Endometrial microvascular endothelial cells (primary cell): ENCODE measurements around the gene TXNRD1. TPM values are rescaled to one million over a fixed set of nuclear protein-coding genes. Genes with fewer than 3 reads are reported as not detected.
"Not testable (repeated sequence)": the region's sequence is repeated elsewhere in the genome, so short reads cannot be mapped to it uniquely, and the experiment has no call there.

Experiments used
- in situ Hi-C: cut with HindIII; loops from 2 replicates; pipeline ENCODE4 v1.10.0; 2017; ENCODE audit warnings: low sequenced_read_pairs, low pct_unique_long_range_greater_than_20kb; ENCODE audit errors: inconsistent ontology term
- total RNA-seq: library from RNA; depleted of rRNA; stranded (reverse); fragments of >200 nt; gene quantifications from one replicate; pipeline ENCODE4 v1.2.3, GENCODE V29; 2015; ENCODE audit errors: inconsistent ontology term

Gene TXNRD1
- total RNA-seq, 1 donor from 2014 or later = 966 TPM

DNA sequence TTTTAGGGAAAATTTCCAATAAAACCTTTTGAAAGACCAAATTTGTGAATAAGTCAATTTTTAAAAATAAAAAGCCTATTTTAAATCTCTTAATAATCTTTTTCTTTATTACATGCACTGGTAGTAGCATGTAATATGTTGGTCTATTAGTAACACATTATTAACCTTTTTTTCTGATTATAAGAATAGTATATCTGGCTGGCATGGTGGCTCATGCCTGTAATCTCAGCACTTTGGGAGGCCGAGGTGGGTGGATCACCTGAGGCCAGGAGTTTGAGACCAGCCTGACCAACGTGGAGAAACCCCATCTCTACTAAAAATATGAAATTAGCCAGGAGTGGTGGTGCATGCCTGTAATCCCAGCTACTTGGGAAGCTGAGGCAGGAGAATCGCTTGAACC, 116.7 kb downstream of the TXNRD1 start:
- in situ Hi-C loops = not testable (repeated sequence)

DNA sequence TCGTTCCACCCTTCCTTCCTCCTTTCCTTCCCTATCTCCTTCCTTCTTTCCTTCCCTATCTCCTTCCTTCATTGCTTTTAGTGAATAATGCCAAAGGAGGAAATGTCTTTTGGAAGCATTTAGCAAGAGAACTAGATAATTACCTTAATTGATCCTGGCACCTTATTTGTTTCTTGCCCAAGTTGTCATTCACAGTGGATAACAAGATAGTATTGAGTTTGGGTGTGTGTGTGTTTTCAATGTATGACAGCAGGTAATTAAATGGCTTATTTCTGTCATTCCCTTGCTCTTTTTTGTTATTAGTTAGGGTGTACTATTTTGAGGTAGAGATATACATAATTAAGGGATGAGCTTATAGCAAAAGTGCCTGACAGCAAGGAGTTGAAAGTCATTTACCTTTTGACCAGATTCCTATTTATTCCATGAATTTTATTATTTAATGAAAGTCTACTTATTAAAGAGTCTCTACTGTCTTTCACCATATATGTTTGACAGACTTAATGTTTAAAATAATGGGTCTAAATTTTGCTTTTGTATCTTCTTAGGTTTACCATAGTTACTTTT, 118.2 kb downstream of the TXNRD1 start:
- in situ Hi-C loops = no loop called here

DNA sequence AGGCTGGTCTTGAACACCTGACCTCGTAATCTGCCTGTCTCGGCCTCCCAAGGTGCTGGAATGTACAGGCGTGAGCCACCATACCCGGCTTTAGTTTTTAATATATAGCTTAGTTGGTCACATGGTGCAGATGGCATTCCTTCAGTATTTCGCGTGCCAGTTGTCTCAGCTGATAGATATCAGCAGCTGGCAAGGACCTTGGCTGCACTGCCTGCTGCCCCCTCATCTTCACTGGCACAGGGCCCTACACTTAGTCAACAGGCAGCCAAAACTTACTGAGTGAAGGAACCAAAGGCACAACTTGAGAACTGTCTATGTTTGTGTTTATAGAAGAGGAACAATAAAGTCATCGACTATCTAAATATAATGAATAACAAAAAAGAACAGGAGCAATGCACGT, 119.0 kb downstream of the TXNRD1 start:
- in situ Hi-C loops = no loop called here

DNA sequence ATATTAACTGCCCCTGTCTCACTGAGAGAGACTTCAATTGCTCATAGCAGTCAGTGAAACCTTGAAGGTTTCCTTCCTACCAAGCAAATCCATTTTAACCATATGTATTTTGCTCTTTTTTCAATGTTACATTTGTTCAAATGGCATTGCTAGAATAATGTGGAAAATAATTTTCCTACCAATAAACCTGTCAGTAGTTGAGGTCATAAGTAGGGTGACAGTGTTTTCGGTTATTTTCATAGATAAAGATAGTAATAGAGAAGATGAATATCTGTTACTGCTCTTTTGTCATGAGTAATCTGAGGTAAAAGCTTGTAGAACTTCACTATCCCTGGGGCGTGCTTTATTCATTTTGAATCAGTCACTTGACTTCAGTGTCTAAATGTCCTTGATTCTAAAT, 120.5 kb downstream of the TXNRD1 start:
- in situ Hi-C loops = no loop called here

DNA sequence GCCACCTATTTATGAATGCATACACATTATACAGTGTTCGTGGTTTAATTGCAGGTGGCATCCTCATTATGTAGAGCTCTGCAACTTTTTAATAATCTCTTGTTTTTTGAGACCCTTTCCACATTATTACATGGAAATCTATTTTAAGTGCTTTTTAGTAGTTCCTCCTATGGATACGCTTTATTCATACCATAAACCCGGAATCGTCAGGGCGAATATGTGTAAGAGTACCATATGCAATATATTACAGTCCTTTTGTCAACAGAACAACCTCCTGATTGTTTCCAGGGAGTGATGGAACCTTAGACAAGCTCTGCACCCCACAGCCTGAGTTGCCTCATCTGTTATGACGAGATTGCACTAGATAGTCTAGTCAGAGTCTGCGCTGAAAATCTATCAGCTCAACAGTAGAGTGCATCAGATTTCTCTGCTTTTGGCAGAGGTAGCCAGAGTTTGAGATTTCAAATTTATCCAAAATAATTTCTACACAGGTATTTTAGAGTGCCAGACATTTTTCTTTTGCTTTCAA, 121.5 kb downstream of the TXNRD1 start:
- in situ Hi-C loops = no loop called here

DNA sequence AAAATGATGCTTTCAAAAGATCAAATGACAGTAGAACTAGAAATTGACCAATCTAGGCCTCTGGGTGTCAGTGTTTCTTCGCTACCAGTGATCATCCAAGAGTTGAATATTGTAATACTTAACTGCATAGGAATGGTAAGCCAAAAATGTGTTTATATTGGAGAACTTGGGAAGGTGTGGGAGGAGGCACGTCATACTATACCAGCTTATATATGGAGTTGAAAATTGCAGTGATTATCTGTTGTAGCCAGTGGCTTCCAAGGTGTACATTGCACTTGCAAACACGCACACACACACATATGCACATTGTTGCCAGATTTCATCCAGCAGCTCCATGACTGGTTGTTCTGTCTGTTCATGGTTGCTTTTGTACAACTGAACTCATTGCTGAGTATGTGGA, 124.1 kb downstream of the TXNRD1 start:
- in situ Hi-C loops = no loop called here

DNA sequence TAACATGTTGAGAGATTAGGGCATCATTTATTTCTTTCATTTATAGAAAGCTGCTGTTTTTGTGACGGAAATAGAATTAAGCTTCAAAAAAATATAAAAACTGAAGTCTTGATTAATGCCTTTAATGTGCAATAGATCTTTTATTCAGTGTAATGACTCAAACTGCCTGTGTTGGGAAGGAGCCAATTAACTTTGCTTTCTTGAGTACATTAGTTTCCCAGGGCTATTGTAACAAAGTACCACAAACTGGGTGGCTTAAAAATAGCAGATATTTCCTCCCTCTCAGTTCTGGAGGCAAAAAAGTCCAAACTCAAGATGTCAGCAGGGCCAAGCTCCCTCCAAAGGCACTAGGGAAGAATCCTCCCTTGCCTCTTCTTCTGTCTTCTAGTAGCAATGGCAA, 124.6 kb downstream of the TXNRD1 start:
- in situ Hi-C loops = no loop called here

DNA sequence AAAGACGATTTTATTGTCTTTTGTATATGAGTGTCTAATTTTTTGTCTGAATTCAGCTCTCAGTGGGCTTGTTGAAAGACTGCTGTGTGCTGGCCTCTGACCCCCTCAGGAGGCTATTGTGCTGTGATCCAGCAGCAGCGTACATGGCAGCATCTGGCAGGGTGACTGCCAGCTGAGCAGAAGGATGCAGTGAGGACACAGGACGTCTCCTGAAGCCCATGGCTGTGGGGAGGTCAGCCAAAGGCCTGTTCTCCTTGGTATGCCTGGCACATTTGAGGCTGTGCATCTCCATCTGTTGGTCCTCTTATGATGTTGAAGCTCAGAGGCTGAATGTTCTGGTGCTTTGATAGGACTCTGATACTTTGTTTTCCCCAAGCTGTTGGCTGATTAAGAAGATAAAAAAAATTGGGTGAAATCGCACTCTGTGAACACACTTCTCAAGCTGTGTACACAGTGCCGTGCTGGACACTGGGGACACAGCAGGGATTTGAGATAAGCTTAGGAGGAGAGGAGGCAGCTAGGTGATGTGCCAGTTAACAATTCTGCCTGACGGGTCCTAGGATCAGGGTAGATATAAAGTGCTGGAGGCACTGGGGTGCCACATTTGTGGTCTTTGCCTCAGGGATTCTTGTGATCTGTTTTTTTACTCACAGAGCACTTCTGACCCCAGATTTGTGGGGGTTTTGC, 125.5 kb downstream of the TXNRD1 start:
- in situ Hi-C loops = no loop called here

DNA sequence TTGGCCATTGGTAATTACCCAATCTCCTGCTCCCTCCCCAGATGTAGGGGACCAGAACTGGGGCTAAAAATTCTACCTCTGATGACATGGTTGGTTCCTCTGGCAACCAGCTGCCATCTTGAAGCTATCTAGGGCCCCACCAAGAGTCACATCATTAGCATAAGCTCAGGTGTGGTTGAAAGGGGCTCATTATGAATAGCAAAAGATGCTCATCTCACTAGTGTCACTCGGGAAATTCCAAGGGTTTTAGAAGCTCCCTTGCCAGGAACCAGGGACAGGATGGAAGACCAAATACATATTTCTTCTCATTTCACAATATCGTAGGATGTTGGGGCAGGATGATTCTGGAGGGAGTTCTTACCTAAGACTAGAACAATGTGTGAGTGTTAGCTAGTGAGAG, 126.6 kb downstream of the TXNRD1 start:
- in situ Hi-C loops = no loop called here

DNA sequence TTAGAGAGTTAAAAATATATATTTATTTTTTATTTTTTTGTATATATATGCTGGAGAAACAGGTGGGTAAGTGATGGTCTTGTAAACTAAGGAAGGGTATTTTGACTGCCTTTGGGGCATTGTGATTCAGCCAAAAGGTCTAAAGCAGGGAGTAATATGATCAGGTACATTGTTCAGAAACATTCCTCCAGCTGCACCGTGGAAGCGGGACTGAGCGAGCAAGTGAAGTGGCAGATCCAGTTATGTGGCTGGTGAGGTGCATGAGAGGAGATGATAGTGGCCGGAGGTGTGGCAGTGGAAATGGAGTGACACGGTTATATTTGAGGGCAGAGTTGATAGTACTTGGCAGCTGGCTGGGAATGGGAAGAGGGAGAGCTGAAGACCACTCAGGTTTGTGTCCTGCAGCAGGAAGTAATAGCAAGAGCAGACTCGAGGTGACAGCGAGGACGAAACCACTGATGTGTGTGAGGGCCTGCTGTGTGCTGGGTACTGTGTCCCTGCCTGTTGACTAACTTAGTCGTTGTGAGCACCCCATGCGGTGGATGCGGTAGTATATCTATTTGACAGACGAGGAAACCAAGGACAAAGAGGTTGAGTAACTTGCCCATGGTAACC, 127.2 kb downstream of the TXNRD1 start:
- in situ Hi-C loops = no loop called here

DNA sequence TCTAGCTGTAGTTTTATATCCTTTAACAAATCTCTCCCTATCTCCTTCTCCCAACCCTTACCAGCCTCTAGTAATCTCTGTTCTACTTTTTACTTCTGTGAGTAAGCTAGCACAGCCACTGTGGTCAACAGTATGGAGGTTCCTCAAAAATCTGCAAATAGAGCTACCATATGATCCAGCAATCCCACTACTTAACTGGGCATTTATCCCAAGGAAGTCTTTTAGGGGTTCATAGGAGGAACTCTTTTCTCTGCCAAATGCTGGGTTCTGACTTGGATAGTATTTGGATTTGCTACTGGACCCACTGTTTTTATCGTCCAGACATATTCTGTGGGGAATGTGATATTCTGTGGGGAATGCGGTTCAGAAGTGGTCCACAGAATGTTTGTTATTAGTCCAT, 129.1 kb downstream of the TXNRD1 start:
- in situ Hi-C loops = loop anchor here (5.0 kb wide), 1 partner anchor 42 kb away; the partner anchor contains the start of gene EID3

DNA sequence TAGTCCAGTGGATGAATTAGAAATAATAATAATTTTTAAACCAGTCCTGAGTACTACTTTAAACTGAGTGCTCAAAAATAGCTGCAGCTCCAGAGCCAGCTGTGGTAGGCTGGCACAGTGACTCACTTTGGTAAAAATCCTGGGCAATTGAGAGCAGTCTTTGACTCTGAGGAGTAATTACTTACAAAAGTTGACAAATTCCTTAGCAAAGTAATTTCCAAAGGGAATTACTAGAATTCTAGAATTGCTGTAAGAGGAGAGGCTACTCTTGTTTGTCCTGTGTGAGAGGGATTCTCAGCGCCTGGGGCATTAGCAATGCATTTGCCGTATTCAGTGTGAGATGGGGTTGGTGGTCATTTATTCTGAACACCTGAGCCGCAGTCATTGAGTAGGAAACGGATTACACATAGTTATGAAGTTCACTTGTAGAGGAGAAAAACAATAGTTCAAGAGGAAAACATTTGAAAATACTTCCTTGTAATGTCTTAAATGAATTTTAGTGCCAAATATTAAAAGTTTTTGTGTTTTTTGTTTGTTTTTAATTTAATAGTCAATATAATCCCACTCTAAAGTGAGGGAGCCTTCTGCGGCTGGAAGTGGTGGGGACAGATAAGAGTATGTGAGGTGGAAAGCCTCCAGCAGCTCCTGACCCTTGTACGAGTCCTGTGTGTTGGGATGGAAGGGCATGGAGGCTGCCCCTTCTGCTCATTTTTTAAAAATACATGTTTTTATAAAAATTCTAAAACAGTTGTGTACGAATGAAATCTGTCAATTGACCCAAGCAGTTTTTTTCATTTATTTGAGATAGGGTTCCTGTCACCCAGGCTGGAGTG, 129.9 kb downstream of the TXNRD1 start:
- in situ Hi-C loops = loop anchor here (5.0 kb wide), 1 partner anchor 43 kb away; the partner anchor contains the start of gene EID3

DNA sequence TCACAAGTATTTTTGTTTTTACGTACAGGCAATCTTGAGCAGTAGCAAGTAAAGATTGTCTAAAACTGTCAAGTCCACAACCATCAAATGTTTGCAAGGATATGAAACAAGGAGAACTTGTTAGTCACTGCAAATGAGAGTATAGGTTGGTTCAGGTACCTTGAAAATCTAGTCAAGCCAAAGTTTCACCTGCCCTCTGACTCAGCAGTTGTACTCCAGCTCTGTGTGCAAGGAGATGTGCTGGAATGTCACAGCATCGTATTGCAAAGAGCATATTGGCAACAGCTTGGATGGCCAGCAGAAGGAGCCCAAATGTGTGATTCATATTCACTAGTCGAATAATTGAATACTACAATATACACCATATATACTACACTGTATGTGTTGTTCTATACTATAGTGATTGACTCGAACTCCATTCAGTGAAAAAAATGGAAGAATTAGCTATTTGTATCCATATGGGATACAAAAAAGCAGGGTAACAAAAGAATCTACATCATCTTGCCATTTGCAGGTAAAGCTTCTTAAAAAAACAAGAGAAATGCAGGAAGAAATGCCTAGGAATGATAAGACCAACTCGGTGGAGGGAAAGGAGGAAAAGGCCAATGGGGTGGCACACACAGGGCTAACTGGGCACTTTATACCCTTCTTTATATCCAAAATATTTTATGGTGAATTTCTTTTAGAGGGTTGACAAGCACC, 131.9 kb downstream of the TXNRD1 start:
- in situ Hi-C loops = loop anchor here (5.0 kb wide), 1 partner anchor 45 kb away; the partner anchor contains the start of gene EID3

DNA sequence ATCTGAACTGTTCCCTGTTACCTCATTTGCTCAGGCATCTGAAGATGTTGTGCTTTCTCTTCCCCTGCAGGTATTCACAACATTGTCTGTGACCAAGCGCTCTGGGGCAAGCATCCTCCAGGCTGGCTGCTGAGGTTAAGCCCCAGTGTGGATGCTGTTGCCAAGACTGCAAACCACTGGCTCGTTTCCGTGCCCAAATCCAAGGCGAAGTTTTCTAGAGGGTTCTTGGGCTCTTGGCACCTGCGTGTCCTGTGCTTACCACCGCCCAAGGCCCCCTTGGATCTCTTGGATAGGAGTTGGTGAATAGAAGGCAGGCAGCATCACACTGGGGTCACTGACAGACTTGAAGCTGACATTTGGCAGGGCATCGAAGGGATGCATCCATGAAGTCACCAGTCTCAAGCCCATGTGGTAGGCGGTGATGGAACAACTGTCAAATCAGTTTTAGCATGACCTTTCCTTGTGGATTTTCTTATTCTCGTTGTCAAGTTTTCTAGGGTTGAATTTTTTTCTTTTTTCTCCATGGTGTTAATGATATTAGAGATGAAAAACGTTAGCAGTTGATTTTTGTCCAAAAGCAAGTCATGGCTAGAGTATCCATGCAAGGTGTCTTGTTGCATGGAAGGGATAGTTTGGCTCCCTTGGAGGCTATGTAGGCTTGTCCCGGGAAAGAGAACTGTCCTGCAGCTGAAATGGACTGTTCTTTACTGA, 132.9 kb downstream of the TXNRD1 start:
- in situ Hi-C loops = loop anchor here (5.0 kb wide), 1 partner anchor 46 kb away; the partner anchor contains the start of gene EID3

DNA sequence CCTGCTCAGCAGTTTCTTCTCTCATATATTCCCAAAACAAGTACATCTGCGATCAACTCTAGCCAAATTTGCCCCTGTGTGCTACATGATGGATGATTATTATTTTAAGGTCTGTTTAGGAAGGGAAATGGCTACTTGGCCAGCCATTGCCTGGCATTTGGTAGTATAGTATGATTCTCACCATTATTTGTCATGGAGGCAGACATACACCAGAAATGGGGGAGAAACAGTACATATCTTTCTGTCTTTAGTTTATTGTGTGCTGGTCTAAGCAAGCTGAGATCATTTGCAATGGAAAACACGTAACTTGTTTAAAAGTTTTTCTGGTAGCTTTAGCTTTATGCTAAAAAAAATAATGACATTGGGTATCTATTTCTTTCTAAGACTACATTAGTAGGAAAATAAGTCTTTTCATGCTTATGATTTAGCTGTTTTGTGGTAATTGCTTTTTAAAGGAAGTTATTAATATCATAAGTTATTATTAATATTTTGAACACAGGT, 133.5 kb downstream of the TXNRD1 start:
- in situ Hi-C loops = loop anchor here (5.0 kb wide), 1 partner anchor 47 kb away; the partner anchor contains the start of gene EID3

DNA sequence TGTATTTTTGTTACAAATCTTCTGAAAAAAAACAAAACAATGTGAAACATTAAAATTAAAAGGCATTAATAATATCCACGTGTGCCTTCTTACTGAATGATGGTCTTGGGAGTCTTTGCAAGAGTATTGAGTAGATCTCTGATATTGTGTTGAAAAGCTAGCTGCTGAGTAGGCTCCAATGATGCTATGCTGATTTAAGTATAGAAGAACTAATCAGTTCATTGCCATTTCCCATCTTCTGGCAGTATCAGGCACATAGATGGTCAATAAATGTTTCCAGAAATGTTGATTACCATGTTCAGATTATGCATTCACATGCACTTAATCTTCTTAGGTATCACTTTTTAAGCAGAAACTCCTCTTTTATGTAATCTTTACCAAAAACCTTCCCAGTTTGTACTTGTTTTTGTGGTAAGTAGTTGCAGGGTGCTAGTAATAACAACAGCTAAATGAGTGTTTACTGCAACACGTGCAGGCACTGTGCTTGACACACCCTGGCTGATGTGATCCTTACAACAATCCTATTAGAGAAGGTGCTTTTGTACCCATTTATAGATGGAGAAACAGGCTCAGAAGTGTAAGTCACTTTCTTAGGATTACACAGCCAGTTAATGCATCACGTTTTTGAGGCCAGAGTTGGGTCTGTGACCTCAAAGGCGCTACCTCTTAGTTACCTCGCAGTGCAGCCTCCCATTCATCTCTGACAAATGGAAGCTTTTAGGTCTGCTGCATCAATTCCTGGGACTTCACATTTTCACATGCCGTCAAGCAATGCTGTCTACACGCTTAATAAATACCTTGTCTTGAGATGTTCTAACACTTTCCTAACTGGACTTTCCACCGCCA, 134.9 kb downstream of the TXNRD1 start:
- in situ Hi-C loops = no loop called here
